ENCODE data around the gene UST. TPM values are rescaled to one million over a fixed set of nuclear protein-coding genes. Genes with fewer than 3 reads are reported as not detected.

The UST gene
- total RNA-seq, 1 experiment from 2014 or later = 32.1 TPM

DNA sequence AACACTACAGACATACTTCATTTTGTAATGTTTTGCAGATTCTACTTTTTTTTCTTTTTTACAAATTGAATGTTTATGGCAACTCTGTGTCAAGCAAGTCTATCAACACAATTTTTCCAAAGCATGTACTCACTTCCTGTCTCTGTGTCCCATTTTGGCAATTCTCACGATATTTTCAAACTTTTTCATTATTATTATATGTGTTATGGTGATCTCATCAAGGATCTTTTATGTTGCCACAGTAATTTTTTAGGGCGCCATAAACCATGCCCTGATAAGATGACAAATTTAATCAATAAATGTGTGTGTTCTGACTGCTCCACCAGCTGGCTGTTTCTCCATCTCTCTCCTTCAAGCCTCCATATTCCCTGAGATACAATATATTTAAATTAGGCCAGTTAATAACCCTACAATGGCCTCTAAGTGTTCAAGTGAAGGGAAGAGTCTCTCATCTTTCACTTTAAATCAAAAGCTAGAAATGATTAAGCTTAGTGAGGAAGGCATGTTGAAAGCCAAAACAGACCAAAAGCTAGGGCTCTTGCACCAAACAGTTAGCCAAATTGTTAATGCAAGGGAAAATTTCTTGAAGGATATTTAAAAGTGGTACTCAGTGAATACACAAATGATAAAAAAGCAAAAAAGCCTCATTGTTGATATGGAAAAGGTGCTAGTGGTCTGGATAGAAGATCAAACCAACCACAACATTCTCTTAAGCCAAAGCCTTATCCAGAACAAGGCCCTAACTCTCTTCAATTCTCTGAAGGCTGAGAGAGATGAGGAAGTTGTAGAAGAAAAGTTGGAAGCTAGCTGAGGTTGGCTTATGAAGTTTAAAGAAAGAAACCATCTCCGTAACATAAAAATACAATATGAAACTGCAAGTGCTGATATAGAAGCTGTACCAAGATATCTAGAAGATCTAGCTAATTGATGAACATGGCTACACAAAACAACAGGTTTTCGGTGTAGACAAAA lies 376.3 kb downstream of the UST start:
- peaks cover 31% of the 10 kb centered on the region for H3K9me3 Mint-ChIP-seq
- H3K4me3 Mint-ChIP-seq = no peak overlapping the region
- H3K4me1 Mint-ChIP-seq = no peaks in the 10 kb centered on the region
- ChIA-PET CTCF (no interaction called here), POLR2A (no interaction called here)
- H3K27ac Mint-ChIP-seq = no peak overlapping the region
- H3K27me3 Mint-ChIP-seq (ENCODE audit: low read depth) = peaks cover 3% of the 10 kb centered on the region; the same call in 1 of the 2 replicates
- DNase-seq (ENCODE audit: low spot score) (no peak), ATAC-seq (no peak)
- H3K36me3 Mint-ChIP-seq = no peaks in the 10 kb centered on the region
- TF ChIP-seq, protein P1, sequence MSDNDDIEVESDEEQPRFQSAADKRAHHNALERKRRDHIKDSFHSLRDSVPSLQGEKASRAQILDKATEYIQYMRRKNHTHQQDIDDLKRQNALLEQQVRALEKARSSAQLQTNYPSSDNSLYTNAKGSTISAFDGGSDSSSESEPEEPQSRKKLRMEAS (CRISPR knock-in tag; IDR thresholded peaks at IDR 0.05) = no peak
- TF ChIP-seq ZNF532 (CRISPR knock-in tag; IDR thresholded peaks at IDR 0.05; ENCODE audit: borderline replicate concordance) (no peak), JUN (CRISPR knock-in tag; IDR thresholded peaks at IDR 0.05) (no peak), GTF2I (CRISPR knock-in tag; conservative IDR thresholded peaks at IDR 0.05) (no peak), ERG (CRISPR knock-in tag; IDR thresholded peaks at IDR 0.05) (no peak), PRRX2 (CRISPR knock-in tag; IDR thresholded peaks at IDR 0.05) (no peak), IRF2 (CRISPR knock-in tag; IDR thresholded peaks at IDR 0.05; ENCODE audit: borderline replicate concordance, low read depth) (no peak), RELA (CRISPR knock-in tag; IDR thresholded peaks at IDR 0.05; ENCODE audit: borderline replicate concordance) (no peak), PREB (CRISPR knock-in tag; IDR thresholded peaks at IDR 0.05; ENCODE audit: borderline replicate concordance) (no peak), ESRRA (CRISPR knock-in tag; IDR thresholded peaks at IDR 0.05; ENCODE audit: borderline replicate concordance) (no peak), ZNF416 (CRISPR knock-in tag; IDR thresholded peaks at IDR 0.05) (no peak), SMAD3 (CRISPR knock-in tag; IDR thresholded peaks at IDR 0.05; ENCODE audit: borderline replicate concordance) (no peak)
- TF ChIP-seq, protein P2, sequence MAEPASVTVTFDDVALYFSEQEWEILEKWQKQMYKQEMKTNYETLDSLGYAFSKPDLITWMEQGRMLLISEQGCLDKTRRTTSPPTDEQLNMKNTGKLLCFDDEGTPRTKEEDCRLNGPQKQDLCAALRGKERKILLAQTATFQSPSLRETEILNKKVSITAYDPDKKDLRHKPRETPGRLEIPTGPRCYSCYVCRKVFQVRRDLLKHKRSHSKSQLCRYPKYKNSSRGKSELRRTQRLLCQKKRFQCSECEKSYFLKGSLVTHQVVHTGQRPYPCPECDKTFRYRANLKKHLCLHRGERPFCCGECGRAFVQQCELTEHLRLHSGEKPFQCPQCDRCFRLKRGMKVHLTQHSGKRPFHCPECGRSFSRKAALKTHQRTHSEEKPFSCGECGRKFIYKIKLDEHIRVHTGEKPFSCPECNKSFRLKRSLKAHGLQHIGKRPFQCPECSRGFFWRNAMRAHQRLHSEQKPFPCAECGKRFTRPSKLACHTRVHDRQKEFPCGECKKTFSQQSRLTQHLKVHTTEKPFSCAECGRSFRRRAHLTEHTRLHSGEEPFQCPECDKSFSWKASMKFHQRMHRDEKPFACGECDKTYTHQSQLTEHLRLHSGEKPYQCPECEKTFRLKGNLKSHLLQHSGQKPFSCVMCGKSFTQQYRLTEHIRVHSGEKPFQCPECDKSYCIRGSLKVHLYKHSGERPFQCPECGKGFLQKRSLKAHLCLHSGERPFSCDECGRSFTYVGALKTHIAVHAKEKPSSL (CRISPR knock-in tag; conservative IDR thresholded peaks at IDR 0.05) = no peak
- TF ChIP-seq, protein P3, sequence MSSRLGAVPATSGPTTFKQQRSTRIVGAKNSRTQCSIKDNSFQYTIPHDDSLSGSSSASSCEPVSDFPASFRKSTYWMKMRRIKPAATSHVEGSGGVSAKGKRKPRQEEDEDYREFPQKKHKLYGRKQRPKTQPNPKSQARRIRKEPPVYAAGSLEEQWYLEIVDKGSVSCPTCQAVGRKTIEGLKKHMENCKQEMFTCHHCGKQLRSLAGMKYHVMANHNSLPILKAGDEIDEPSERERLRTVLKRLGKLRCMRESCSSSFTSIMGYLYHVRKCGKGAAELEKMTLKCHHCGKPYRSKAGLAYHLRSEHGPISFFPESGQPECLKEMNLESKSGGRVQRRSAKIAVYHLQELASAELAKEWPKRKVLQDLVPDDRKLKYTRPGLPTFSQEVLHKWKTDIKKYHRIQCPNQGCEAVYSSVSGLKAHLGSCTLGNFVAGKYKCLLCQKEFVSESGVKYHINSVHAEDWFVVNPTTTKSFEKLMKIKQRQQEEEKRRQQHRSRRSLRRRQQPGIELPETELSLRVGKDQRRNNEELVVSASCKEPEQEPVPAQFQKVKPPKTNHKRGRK (CRISPR knock-in tag; IDR thresholded peaks at IDR 0.05; ENCODE audit: borderline replicate concordance) = no peak

Measured in WTC11 (cell line).